SH-SY5Y (cell line): ENCODE results near the gene RBKS.

Experiments
- GATA2 ChIP-seq: IDR thresholded peaks from 2 replicates; pipeline ENCODE4 v1.6.1; 2011; ENCODE audit warnings: mild to moderate bottlenecking, low read depth, low read length
- GATA3 ChIP-seq: IDR thresholded peaks from 2 replicates; pipeline ENCODE4 v1.6.1; 2011; ENCODE audit warnings: low read depth, mild to moderate bottlenecking, low read length, moderate library complexity

DNA sequence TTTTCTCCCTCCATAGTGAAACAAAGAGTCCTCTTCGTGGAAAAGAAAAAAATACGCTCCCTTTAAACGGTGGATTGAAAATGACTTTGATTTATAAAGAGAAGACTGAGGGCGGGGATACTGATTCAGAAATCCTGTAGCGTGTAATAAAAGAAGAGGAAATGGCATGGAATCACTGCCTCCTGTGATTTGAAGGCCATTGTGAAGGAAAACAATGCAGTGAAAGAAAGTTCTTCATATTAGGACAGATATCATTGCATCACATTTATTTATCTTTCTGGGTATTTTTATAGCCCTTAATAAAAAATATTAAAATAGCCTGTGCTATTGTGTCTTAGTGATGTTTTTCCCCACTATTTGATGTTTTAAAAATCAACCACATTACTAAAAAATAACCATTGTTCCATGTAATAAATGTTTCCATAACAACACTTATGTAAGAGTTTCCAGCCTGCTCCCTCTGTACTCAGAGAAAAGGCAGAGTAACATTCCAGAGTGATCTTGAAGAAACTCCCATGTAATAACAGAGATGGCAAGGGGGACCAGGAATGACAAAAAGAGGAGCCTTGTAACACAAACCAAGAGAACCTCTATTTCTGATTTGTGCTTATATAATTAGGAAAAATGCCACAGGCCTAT lies 110.7 kb downstream of the RBKS start:
- no peak for TF ChIP-seq GATA3
- no peak for TF ChIP-seq GATA2
